Measurements from ENCODE around the gene NPC1.

NPC1 gene

GRCh38 chr18:23550898-23551297 lies 35.4 kb downstream of the NPC1 start:
- no peak for DNase-seq (ENCODE audit: low read depth in 2 of 3, low spot score in 1 of 3)

GRCh38 chr18:23548719-23549118 lies 37.6 kb downstream of the NPC1 start:
- DNase-seq (ENCODE audit: low read depth in 2 of 3, low spot score in 1 of 3): no peak

- DNase-seq (ENCODE audit: low read depth in 2 of 3, low spot score in 1 of 3): no peak
Observed at GRCh38 chr18:23548275-23548674, 38.0 kb downstream of the NPC1 start.

- DNase-seq (ENCODE audit: low read depth in 2 of 3, low spot score in 1 of 3): no peak
Observed at GRCh38 chr18:23547846-23548245, 38.5 kb downstream of the NPC1 start.

- DNase-seq (ENCODE audit: low read depth in 2 of 3, low spot score in 1 of 3): no peak
Observed at GRCh38 chr18:23547306-23547705, 39.0 kb downstream of the NPC1 start.

- DNase-seq (ENCODE audit: low read depth in 2 of 3, low spot score in 1 of 3): no peak
Observed at GRCh38 chr18:23545247-23545789, 41.0 kb downstream of the NPC1 start.

GRCh38 chr18:23542461-23542860 lies 43.8 kb downstream of the NPC1 start:
- DNase-seq (ENCODE audit: low read depth in 2 of 3, low spot score in 1 of 3): no peak

- no peak for DNase-seq (ENCODE audit: low read depth in 2 of 3, low spot score in 1 of 3)
Observed at GRCh38 chr18:23541349-23542093, 44.8 kb downstream of the NPC1 start.

GRCh38 chr18:23540867-23541266 lies 45.4 kb downstream of the NPC1 start:
- no peak for DNase-seq (ENCODE audit: low read depth in 2 of 3, low spot score in 1 of 3)

- no peak for DNase-seq (ENCODE audit: low read depth in 2 of 3, low spot score in 1 of 3)
Observed at GRCh38 chr18:23539911-23540525, 46.3 kb downstream of the NPC1 start.

GRCh38 chr18:23539296-23539695 lies 47.0 kb downstream of the NPC1 start:
- DNase-seq (ENCODE audit: low read depth in 2 of 3, low spot score in 1 of 3): no peak

- DNase-seq (ENCODE audit: low read depth in 2 of 3, low spot score in 1 of 3): no peak
Observed at GRCh38 chr18:23538870-23539269, 47.4 kb downstream of the NPC1 start.

- DNase-seq (ENCODE audit: low read depth in 2 of 3, low spot score in 1 of 3): no peak
Observed at GRCh38 chr18:23538001-23538400, 48.3 kb downstream of the NPC1 start.

GRCh38 chr18:23537274-23537673 lies 49.0 kb downstream of the NPC1 start:
- DNase-seq (ENCODE audit: low read depth in 2 of 3, low spot score in 1 of 3): no peak

- no peak for DNase-seq (ENCODE audit: low read depth in 2 of 3, low spot score in 1 of 3)
Observed at GRCh38 chr18:23536204-23536603, 50.1 kb downstream of the NPC1 start.

GRCh38 chr18:23534276-23534675 lies 52.0 kb downstream of the NPC1 start:
- no peak for DNase-seq (ENCODE audit: low read depth in 2 of 3, low spot score in 1 of 3)

GRCh38 chr18:23532848-23533247 lies 53.5 kb downstream of the NPC1 start:
- DNase-seq (ENCODE audit: low read depth in 2 of 3, low spot score in 1 of 3): no peak

- DNase-seq (ENCODE audit: low read depth in 2 of 3, low spot score in 1 of 3): no peak
Observed at GRCh38 chr18:23531912-23532311, 54.4 kb downstream of the NPC1 start.

- no peak for DNase-seq (ENCODE audit: low read depth in 2 of 3, low spot score in 1 of 3)
Observed at GRCh38 chr18:23530195-23530594, 56.1 kb downstream of the NPC1 start.

GRCh38 chr18:23529604-23530003 lies 56.7 kb downstream of the NPC1 start:
- no peak for DNase-seq (ENCODE audit: low read depth in 2 of 3, low spot score in 1 of 3)

- DNase-seq (ENCODE audit: low read depth in 2 of 3, low spot score in 1 of 3): no peak
Observed at GRCh38 chr18:23528580-23529472, 57.5 kb downstream of the NPC1 start.

Measured in stimulated activated CD4-positive, alpha-beta T cell treated with anti-CD3 and anti-CD28 coated beads, Interleukin-12 subunit alpha, Interleukin-12 subunit beta, amount 100 ng/mL, for 48 hours (primary cell).